ENCODE results near the gene STOML2.
A peak's percentile ranks its signal among the peaks of the same experiment; 100 is the strongest.
"Not testable (repeated sequence)": the region's sequence is repeated elsewhere in the genome, so short reads cannot be mapped to it uniquely, and the experiment has no call there.

Gene STOML2, protein sequence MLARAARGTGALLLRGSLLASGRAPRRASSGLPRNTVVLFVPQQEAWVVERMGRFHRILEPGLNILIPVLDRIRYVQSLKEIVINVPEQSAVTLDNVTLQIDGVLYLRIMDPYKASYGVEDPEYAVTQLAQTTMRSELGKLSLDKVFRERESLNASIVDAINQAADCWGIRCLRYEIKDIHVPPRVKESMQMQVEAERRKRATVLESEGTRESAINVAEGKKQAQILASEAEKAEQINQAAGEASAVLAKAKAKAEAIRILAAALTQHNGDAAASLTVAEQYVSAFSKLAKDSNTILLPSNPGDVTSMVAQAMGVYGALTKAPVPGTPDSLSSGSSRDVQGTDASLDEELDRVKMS

DNA sequence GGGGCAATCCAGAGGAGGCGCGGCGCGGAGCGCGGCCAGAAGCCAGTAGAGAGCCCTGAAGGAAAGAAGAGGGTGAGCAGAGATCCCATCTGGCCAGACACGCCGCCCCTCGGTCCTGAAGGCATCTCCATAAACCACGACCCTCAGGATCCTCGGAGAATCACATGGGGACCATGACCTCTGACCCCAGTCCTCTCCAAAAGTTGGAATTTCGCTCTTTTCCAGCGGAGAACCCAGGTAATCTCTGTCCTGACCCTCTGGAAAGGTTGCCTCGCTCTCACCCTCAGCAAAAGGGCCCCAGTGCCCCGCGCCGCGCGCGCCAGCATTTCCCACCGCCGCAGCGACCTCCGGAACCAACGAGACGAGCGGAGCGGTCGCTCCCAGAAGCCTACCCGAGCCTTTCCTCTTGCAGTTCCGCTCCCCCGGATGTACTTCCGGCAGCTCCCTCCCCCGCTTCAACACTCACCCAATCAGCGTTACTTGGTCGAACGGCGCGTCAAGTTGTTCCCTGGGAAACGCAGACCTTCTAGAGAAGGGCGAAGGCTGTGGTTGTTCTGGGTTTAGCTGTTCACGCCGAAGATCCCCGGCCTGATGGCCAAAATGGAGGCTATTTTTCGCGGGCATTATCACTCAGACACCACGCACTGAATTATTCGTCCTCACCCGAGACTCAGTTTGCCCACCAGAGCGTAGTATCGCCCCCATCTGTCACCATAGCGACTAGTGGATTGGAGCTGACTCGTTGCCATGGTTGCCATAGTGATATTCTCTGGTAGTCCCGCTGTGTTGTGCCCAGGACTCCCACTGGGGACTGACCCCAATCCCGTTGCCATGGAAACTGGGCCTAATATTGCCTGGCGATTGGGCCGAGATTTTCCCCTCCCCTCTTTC is at the start of gene STOML2:
Gene STOML2 (minus strand): TSS at position 363 of the 891 bp plus-strand sequence. CDS start 37 bp downstream, at position 326.
- peak; percentile 46 to 99 (median 90) for DNase-seq

DNA sequence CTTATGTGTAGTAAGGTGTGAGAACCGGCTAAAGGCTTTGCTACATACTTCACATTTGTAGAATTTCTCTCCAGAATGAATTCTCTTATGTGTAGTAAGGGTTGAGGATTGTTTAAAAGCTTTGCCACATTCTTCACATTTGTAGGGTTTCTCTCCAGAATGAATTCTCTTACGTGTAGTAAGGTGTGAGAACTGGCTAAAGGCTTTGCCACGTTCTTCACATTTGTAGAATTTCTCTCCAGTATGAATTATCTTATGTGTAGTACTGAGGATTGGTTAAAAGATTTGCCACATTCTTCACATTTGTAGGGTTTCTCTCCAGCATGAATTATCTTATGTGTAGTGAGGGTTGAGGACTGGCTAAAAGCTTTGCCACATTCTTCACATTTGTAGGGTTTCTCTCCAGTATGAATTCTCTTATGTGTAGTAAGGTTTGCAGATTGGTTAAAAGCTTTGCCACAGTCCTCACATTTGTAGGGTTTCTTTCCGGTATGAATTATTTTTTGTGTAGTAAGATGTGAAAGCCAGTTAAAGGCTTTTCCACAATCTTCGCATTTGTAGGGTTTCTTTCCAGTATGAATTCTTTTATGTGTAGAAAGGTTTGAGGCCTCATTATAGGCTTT is 45.1 kb upstream of the STOML2 start:
- not testable (repeated sequence) for DNase-seq

DNA sequence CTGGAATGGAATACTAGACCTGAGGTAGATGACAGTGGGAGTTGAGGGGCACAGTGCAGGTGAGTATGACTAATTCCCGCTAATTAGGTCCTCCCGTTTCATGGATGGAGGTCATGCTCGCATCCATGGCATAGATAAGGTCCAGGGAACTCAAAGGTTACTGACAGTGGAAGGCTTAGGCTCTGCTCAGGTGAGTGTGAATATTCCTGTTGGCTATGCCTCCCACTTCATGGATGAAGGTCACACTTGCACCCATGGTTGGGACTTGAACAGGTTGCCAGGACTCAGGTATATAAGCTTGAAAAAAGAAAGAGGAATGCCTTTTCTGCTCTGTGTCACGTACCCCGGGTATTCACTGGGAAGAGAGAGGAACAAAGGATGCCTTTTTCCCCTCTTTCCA is 39.1 kb upstream of the STOML2 start:
- no peak for DNase-seq

DNA sequence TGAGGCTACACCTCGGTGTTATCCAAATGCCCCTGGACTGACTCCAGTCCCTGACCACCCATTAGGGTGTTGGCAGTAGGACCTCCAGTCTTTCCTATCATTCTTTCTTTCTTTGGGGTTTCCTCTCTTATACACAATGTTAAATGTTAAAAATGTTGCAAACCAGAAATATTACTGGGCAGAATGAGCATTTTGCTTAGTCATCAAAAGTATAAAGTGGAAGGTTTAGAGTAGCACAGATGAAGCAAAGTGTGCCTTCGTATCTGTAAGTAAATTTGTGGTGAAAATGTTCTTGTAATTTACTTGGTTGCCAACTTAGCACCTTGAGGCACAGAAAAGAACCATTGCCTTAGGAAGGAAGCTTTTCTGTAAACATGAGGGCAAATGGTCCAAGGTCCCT is 37.2 kb upstream of the STOML2 start:
- DNase-seq: no peak

DNA sequence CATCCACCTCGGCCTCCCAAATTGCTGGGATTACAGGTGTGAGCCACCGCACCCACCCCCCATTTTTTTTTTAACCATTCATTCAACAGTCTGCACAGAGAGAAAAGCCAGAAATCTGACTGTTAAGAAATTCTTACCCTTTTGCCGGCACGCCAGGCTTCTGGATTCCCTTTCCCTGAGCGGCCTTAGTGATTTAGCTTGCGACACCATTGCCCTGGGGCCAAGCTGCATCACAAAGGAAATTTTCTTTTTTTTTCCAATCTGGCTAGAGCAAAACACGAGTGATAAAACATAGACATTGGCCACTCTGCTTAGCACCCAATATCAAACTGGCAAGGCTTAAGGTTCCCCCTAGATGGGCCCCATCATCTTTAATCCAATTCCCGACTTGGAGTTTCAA is 33.9 kb upstream of the STOML2 start:
- DNase-seq: no peak

DNA sequence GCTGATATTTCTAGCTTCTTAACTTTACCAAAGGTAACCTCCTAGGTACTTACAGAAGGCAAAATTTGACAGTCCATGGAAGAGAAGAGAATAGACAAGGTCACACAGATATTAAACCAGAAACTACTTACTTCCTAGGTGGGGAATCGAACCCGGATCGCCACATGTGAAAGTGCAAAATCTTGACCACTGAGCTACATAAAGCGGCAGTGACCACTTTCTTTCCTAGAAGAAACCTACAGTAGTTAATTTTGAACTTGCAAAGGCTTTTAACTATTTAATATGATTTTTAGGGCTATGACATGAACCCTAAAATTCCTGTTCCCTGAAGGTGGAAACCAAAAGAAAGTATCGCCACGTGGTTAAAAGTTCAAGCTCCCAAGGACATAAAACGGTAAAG is 33.1 kb upstream of the STOML2 start:
- no peak for DNase-seq

DNA sequence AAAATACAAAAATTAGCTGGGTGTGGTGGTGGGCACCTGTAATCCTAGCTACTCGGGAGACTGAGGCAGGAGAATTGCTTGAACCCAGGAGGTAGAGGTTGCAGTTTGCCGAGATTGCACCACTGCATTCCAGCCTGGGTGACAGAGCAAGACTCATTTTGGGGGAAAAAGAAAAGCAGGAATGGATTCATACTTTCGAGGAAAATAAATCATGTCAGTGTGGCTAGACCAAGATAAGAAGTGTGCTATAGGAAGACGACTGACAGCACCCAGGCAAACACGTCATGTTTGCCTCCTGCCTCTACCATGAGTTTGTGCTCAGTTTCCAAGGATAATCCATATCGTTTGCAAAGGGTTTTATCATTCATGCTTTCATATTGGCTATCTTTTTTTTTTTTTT is 32.0 kb upstream of the STOML2 start:
- DNase-seq: no peak

DNA sequence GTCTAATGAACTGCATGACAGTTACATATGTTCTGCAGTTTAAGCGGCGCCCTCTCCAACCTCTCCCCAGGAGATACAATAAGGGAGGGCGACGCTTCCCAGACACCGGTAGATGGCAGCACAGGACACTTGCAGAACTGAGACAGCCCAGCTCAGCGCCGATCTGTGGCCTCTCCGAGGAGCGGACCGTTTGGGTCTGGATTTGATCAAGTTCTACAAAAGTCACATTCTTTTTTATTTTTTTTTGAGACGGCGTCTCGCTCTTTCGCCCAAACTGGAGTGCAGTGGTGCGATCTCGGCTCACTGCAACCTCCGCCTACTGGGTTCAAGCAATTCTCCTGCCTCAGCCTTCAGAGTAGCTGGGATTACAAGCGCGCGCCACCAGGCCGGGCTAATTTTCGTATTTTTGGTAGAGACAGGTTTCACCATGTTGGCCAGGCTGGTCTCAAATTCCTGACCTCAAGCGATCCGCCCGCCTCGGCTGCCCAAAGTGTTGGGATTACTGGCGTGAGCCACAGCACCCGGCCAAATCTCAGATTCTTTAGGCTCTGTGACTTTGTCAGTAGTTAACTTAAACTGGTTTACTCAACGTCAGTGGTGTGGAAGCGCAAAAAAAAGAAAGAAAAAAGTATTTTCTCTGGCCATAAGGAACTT is 14.1 kb upstream of the STOML2 start:
- peak in 13 of 14 donors; percentile 33 to 86 (median 74) for DNase-seq

DNA sequence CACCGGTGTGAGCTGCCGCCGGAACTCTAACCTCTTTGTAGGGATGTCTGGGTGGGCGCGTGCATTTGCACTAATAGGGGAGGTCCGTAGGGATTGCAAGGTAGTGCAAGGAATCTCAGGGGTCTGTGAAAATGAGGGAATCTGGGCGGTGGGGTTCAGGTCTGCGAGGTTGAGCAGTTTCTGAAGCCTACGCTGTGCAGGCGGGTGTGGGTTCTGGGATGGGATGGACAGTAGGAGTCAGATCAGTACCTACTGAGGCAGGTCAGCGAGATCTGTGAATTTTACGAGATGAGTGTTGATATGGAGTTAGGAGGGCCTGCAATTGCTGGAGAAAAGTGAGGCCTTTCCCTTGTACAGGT is 13.6 kb upstream of the STOML2 start:
- DNase-seq: peak in 3 of 14 donors; percentile 44 to 68 (median 55)

DNA sequence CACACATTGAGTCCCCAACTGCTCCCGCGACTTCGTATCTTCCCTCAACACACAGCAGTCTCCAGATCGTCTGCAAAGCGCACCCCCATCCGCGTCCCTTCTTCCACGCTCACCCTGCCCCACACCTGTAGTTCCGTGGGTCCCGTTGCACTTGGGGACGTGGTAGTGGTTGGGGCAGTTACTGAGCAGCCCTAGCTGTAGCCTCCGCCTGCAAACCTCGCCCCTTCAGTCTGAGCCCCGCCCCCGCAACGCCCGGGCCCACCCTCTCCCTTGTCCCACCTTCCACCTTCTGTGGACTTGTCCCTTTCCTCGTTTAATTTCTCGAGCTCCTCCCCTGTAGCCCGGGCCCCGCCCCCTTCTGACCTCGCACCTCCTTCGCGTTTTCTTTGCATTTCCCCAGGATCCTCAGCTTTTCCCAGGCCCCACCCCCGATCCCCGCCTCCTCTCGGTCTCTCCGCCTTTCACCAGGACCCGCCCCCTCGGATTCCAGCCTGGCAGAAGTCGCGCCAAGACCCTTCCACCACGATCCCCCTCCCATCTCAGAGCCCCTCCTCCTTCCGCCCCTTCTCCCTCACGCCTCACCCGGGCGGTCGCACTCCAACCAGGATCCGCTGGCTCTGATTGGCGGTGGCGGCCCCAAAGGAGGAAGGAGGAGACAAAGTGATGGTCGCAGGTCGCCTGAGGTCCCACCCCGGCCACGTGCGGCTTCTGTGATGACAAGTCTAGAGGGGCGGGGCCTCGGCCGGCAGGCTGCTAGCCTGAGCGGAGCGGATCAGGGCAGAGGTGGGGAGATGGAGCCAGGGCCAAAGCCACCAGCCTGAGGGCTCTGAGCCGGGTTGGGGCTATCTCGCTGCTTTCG is 13.0 kb upstream of the STOML2 start, which contains the start of gene ATOSB:
Gene ATOSB (minus strand): TSS at position 183 of the 859 bp plus-strand sequence. CDS start 7,588 bp downstream, outside the sequence.
- DNase-seq: peak; percentile 56 to 98 (median 90)

DNA sequence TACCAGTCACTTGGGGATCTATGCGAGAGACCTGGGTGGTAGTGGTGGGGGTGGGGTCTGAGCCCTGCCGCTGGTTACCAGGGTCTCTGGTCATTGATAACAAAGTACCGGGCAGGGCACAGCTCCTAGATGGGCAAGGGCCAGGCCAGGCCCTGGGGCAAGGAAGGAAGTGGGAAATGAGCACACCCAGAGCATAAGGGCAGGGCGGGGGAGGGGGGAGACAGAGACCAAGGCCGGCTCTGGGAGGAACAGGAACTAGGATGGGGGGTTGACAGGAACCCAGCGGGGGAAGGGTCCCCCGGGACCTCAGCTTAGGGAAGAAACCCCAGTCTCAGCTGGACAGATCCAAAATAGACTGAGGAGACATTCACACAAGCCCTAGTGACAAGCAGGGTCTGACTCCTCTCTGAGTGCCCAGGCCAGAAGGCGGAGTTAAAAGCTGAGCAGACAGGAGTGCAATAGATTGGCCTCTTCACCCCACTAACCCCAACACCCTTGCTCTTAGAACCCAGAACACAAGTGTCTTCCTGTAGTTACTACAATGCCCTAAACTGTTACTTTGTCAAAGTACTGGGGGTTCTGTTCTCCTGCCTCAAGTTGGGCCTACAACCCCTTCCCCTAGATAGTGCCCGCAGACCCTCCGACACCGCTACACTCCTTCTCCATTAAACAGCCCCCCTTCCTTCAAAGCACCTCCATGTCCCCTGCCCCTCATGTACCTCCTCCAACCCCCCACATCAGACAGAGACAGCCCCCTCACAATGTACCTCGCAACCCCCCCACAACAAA is 12.1 kb upstream of the STOML2 start:
- DNase-seq: peak in 11 of 14 donors; percentile 3 to 57 (median 21)

DNA sequence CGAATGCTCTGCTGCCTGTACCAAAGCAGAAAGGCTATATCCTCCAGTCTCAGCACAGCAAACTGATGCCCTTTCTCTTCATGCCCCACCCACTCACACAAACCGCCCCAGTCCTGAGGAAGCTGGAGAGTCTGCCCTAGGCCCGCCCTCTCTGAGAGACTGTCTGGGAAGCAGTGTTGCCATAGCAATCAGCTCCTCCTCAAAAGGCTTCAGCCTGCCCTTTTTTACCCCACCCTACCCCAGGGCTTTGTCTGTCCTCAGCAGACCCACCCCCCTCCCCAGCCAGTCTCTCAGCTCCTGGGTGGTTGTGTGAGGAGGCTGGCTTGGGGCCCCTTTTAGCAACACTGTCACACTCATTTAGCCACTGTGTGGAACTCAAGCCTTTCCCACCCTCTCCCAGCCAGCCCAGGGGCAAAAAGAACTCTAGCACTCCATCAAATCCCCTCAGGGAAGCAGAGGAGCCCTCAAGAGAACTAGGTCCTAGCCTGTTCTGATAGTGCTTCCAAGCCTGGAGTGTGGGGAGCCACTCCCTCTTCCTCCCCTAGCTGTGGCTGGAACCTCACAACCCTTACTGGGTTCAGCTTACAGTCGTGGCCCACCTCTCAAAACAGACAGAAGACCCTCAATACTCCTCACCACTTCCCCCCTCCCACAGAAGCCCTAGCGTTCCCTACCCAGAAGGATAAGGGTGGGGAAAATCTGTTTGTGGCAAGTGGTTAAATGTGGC is 11.3 kb upstream of the STOML2 start:
- peak in 11 of 14 donors; percentile 32 to 81 (median 66) for DNase-seq

DNA sequence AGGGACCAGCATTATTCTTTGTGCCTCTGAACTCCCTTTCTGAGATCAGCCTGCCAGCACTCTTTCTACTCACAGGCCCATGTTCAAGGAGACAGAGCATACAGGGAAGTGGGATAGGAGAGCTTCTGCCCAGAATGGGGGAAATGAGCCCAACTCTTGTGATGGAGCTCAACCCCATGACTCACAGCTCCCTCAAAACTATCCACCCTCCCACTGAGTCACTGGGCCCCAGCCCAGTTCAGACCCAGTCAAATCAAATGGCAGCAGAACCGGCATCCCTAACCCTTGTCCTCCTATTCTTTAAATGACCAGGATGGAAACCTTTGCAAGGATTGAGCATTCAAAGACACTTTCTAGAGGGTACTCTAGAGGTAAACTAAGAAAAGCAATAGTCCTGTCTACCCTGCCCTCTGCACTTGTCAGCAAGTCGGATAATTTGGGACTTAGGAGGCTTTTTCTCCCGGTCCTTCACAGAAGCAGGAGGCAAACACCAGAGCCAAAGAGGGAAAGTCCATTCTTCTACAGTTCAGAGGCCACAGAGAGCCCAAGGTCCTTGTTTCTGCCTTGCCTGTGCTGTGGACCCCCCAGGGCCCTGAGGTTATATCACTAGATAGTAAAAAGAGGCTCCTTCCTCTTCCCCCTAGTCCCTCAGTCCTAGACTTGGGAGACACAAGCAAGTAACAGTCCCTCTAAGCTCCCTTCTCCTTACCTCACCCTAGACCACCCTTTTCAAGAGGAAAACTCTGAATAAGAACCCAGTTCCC is 9.5 kb upstream of the STOML2 start:
- peak in 7 of 14 donors; percentile 8 to 72 (median 25) for DNase-seq

DNA sequence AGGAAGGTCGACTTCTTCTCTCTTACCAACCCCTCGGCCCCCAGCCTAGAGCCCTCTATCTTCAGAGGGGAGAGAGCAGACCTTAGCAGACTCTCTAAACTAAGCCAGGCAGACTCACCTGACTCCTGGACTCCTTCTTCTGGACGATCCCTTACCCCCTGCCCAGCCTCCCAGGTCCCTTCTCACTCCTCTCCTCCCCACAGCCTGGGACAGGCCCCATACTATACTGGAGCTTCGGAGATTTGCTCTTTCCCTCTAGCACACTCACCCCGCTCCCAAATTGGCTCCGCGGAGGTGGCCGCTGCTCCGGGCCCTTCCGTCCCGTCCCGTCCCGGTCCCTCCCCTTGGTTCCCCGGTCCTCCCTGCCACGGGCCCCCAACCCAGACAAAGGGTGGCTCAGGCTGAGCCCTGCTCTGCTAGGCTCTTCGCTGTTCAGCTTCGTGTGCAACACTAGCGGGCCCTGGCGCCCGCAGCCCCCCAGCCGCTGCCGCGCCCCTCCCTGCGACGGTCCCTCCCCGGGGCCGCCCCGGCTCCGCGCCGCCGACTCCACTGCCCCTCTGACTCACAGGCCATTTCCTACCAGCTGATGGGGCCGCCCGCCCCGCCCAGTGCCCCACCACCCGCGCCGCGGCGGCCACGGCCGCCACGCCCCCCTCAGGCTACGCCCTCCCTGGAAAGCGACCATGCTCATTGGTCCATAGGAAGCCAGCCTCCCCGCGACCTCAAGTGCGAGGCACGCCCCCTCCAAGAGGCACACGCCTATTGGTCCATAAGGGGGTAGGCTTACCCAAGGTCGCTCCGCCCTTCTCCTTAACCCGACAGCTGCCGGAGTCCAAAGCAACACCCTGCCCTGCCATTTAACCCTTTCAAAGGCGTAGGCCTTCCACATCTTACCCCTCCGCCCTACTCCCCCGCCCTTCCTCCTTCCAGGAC is 8.3 kb upstream of the STOML2 start:
- DNase-seq: peak; percentile 58 to 99 (median 96)

DNA sequence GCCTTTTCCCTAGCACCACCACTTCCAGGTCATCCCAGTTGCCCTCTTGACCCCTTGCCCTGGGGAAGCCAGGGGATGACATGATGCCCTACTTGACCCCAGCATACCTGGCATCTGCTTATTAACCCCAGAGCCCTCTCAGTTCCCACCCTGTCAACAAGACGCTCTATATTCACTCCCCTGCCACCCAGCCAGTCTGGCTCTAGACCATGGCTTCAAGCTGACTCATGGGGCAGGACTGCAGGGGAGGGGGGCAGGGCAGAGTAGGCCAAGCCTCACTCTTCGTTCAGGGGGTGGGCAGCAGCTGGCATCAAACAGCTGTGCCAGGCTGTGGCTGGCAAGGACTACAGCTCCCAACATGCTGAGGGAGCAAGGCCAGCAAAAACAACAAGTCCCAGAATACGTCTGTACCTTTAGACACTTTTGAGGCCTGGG is 7.4 kb upstream of the STOML2 start:
- DNase-seq: peak in 11 of 14 donors; percentile 15 to 88 (median 55)

DNA sequence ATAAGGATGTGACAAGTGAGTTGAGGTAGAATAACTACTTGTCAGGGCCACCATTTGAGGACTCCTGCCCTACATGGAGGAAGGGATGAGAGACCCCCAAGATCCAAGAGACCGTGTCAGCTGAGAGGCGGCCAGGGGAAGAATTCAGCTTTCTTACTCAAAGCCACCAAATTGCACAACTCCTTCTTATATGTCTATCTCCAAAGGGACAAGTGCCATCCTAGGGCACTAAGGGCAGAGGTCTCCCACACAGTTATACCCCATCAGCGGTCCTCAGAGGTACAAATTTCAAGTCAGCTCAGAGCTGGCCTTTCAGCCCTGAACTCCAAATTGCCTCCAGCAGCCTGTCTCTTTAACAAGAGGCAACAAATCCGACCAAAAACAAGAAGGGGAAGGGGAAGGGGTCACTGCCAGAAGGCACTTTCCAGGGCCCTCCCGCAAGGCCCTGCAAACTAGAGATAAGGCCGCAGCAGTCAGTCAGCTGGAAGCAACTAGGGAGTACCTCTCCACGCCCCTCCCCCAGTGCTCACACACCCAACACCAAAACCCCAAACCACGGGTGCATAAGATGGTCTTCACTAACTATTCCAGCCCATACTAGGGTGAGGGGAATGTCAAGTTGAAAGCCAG is 6.1 kb upstream of the STOML2 start:
- no peak for DNase-seq

DNA sequence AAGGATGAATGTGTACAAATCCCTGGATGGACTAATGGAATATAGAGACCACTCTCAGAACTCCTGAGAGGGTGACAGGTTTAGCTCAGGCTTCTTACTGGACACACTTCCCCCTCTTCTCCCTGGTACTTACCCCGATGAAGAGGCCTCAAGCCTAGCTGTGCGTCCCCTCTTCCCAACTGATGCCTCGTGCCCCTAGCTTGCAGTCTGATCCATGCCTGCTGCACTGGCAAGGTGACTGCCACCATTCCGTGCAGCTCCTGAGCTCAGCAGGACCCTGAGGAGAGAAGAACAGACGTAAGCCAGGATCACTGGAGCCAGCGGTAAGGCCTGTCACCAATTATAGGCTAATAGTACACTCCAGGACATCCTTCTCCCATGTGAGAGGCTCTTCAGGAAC is 5.5 kb upstream of the STOML2 start:
- no peak for DNase-seq

Measured in C1 segment of cervical spinal cord (tissue), 14 donors.